GM10248 (cell line): ENCODE data around the gene LSM14A.
A peak's percentile ranks its signal among the peaks of the same experiment; 100 is the strongest.

ENCODE experiments used
- CTCF ChIA-PET: fragments of 300-600 bp; sonication (Branson Sonifier 250); formaldehyde crosslinking; extraction: SDS; loops from one replicate; lab custom pipeline; 2021; ENCODE audit warnings: antibody characterized with exemption; lab: Yijun Ruan, JAX
- POLR2A ChIA-PET: fragments of 350-650 bp; sonication (Branson Sonifier 250); formaldehyde crosslinking; extraction: SDS; loops from one replicate; lab custom pipeline; 2020; ENCODE audit warnings: antibody characterized with exemption; lab: Yijun Ruan, JAX
- DNase-seq: peaks from one replicate; pipeline ENCODE4 v3.0.0; 2012; ENCODE audit errors: extremely low spot score
- TF ChIP-seq, protein P1 (sequence below): IDR thresholded peaks from 2 replicates; pipeline ENCODE4 v1.5.1; 2012; ENCODE audit warnings: mild to moderate bottlenecking, low read depth; ENCODE audit errors: extremely low read depth, missing control alignments, control extremely low read depth

The LSM14A gene

DNA sequence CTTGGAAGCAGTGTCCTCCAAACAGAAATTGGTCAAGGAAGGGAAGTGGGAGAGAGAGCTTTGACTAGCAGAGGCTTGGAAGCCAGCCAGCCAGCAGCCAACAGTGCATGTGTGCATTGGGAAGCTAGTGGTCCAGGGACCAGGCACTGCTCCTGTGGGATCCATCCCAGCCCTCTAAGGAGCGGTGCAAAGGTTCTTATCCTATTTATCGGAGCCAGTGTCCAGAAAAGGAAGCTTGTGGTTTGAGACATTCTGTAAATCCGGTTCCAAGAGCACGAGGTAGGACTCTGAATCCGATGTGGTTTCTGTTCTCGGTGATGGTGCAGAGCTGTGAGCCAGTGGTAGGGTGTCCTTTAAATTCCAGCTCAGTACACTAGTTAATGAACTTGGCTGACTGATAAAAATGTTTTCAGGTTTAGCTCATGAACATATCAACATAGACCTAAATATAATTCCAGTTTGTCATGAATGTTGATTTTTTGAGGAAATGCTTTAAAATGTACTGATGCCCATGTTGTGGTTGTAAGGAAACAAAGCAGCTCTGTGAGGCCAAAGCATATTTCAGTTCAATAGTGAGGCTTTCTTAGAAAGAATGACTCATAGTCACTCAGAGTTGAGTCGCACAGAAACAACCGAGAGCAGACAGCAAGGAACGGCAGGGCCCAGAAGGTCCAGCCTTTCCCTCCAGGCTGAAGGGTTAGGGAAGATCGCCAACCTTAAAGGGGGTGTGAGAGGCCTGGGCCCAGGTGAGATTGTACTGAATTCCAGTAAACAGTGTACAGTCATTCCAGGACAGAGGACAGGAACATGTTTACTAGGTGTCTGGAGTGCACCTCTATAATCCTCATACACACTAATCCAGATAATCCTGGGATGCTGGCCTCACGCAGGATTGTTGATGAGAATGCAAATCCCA, 60.5 kb downstream of the LSM14A start:
- TF ChIP-seq, protein P1, sequence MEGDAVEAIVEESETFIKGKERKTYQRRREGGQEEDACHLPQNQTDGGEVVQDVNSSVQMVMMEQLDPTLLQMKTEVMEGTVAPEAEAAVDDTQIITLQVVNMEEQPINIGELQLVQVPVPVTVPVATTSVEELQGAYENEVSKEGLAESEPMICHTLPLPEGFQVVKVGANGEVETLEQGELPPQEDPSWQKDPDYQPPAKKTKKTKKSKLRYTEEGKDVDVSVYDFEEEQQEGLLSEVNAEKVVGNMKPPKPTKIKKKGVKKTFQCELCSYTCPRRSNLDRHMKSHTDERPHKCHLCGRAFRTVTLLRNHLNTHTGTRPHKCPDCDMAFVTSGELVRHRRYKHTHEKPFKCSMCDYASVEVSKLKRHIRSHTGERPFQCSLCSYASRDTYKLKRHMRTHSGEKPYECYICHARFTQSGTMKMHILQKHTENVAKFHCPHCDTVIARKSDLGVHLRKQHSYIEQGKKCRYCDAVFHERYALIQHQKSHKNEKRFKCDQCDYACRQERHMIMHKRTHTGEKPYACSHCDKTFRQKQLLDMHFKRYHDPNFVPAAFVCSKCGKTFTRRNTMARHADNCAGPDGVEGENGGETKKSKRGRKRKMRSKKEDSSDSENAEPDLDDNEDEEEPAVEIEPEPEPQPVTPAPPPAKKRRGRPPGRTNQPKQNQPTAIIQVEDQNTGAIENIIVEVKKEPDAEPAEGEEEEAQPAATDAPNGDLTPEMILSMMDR = no peak
- peak; percentile 60 for DNase-seq
- ChIA-PET CTCF (interaction anchor here (0.9 to 3.1 kb wide), 5 partner anchors 10 to 105 kb away, joined by 3 to 17 read pairs (median 4); no protein-coding TSS in a partner anchor), POLR2A (no interaction called here)

GRCh38 chr19:34235425-34235940, 63.2 kb downstream of the LSM14A start:
- DNase-seq = no peak
- TF ChIP-seq, protein P1 = no peak
- POLR2A ChIA-PET = no interaction called here
- CTCF ChIA-PET = interaction anchor here (1.4 kb wide), 1 partner anchor 16 kb away, joined by 3 read pairs; no protein-coding TSS in a partner anchor

DNA sequence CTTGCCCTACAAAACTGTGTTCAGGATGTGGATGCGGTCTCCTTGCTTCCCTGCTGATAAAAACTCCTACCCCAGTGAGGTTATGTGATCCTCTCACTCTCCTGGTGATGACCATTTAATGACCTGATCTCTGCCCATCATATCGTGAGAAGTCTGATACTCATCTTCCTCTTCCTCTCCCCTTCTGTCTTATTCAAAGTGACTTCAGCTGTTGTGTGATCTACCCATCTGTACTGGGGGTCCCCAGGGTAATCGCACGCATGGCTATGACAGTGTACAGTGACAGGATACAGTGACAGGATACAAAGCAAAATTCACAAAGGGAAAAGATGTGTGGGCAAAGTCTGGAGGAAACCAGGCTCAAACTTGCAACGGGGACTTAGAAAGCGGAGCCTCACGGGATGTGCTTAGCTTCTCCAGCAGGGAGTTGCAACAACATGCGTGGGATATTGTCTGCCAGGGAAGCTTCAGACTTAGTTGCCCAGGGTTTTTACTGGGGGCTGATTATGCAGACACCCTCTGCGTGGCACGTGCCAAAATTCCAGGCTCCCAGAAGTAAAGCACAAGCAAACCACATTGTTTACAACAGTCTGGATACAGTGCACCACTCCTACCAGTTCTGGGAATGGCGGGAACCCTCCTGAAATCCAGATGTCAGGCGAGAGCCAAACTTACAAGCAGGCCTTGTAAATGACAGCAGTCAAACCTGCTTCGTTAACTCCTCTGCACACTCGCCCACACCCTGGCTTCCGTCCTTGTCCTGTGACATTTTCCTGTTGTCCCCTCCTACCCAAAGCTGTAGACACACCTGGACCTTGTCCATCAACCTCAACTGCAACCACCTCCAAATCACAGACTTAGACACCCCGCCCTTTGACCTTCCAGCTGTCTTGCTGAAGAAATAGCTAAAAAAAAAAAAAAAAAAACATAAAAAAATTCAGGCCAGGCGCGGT, 64.0 kb downstream of the LSM14A start:
- no peak for DNase-seq
- CTCF ChIA-PET = interaction anchor here (1.4 kb wide), 1 partner anchor 17 kb away, joined by 3 read pairs; no protein-coding TSS in a partner anchor
- TF ChIP-seq, protein P1 = no peak
- POLR2A ChIA-PET = interaction anchor here (0.9 kb wide), 1 partner anchor 243 kb away, joined by 3 read pairs; no protein-coding TSS in a partner anchor

DNA sequence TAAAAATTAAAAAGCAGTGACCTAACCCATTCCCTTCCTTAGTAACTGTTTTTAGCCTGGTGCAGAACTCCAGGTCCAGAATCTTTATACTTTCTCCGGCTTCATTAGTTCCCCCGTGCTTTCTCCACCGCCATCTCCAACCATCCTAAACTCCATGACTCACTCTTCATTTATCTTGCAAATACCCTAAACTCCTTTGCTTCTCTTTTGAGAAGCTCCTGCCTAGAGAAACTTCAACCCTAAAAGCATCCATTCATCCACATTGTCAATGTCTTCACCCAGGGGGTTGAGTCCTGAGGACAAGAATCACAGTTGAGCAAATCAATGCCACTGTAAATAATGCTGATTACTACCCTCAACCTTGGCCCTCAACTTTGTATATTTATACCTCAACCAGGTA, 65.0 kb downstream of the LSM14A start:
- POLR2A ChIA-PET = interaction anchor here (0.9 kb wide), 1 partner anchor 242 kb away, joined by 3 read pairs; no protein-coding TSS in a partner anchor
- DNase-seq = no peak
- TF ChIP-seq, protein P1 = no peak
- CTCF ChIA-PET = no interaction called here

GRCh38 chr19:34237939-34238338, 65.6 kb downstream of the LSM14A start:
- ChIA-PET POLR2A (no interaction called here), CTCF (interaction anchor here (1.0 kb wide), 1 partner anchor 12 kb away, joined by 5 read pairs; no protein-coding TSS in a partner anchor)
- DNase-seq = no peak
- TF ChIP-seq, protein P1 = no peak
